ENCODE measurements around the gene NTHL1. TPM values are rescaled to one million over a fixed set of nuclear protein-coding genes. Genes with fewer than 3 reads are reported as not detected.
A peak's percentile ranks its signal among the peaks of the same experiment; 100 is the strongest.

Gene NTHL1
- total RNA-seq, 1 donor from 2014 or later = 50.7 TPM

DNA sequence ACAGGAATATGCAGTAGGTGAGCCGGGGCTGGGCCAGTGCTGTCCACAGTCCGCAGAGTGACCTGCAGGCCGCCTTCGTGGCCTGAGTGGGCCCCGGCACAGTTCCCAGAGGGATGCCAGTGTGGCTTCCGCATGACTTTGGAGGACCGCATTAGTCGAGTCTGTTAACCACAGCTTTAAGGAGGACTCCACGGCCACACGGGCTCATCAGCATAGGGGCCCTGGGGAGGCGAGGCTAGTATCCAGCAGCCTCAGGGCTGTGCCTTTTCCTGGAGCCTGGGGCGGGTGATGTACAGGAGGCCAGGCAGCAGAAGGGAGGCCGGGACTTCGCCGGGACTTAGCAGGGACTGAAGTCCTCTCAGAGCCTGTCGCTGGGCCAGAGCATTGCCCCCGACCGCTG is 13.4 kb upstream of the NTHL1 start:
- no peak for DNase-seq (ENCODE audit: low read depth, low spot score)
- no peak overlapping the region for H3K4me3 Mint-ChIP-seq
- no peak overlapping the region for H3K27ac Mint-ChIP-seq (ENCODE audit: unreplicated experiment)
- no peaks in the 10 kb centered on the region for H3K27me3 Mint-ChIP-seq (ENCODE audit: low read depth)
- H3K4me1 Mint-ChIP-seq = no peaks in the 10 kb centered on the region
- TF ChIP-seq, protein P1, sequence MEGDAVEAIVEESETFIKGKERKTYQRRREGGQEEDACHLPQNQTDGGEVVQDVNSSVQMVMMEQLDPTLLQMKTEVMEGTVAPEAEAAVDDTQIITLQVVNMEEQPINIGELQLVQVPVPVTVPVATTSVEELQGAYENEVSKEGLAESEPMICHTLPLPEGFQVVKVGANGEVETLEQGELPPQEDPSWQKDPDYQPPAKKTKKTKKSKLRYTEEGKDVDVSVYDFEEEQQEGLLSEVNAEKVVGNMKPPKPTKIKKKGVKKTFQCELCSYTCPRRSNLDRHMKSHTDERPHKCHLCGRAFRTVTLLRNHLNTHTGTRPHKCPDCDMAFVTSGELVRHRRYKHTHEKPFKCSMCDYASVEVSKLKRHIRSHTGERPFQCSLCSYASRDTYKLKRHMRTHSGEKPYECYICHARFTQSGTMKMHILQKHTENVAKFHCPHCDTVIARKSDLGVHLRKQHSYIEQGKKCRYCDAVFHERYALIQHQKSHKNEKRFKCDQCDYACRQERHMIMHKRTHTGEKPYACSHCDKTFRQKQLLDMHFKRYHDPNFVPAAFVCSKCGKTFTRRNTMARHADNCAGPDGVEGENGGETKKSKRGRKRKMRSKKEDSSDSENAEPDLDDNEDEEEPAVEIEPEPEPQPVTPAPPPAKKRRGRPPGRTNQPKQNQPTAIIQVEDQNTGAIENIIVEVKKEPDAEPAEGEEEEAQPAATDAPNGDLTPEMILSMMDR (conservative IDR thresholded peaks at IDR 0.05) = no peak
- H3K36me3 Mint-ChIP-seq (ENCODE audit: low read depth) = peaks cover 3% of the 10 kb centered on the region
- H3K9me3 Mint-ChIP-seq = no peaks in the 10 kb centered on the region

DNA sequence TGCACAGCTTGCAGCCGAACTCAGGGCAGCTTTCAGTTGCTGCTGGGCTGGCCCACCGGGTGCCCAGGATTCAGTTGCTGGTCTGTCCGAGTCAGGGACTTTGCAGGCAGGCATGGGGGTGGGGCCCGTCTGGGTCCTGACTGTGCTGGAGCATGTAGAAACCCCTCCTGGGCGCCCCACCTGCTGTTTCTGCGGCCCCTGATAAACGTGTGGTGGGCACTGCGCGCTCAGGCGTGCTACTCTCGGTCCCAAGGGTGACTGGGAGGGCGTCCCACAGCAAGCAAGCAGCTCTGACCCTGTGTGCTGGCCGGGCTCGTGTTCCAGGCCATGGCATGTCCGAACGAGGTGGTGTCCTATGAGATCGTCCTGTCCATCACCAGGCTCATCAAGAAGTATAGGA is 12.7 kb upstream of the NTHL1 start:
- no peaks in the 10 kb centered on the region for H3K27me3 Mint-ChIP-seq (ENCODE audit: low read depth)
- no peak for DNase-seq (ENCODE audit: low read depth, low spot score)
- H3K4me3 Mint-ChIP-seq = no peak overlapping the region
- H3K36me3 Mint-ChIP-seq (ENCODE audit: low read depth) = no peaks in the 10 kb centered on the region
- no peaks in the 10 kb centered on the region for H3K9me3 Mint-ChIP-seq
- TF ChIP-seq, protein P1 (conservative IDR thresholded peaks at IDR 0.05) = no peak
- H3K27ac Mint-ChIP-seq (ENCODE audit: unreplicated experiment) = no peak overlapping the region
- H3K4me1 Mint-ChIP-seq = no peaks in the 10 kb centered on the region

GRCh38 chr16:2058872-2059271 is 11.2 kb upstream of the NTHL1 start:
- TF ChIP-seq, protein P1 (conservative IDR thresholded peaks at IDR 0.05) = no peak
- Mint-ChIP-seq H3K36me3 (ENCODE audit: low read depth) (no peaks in the 10 kb centered on the region), H3K4me3 (no peak overlapping the region), H3K4me1 (no peaks in the 10 kb centered on the region), H3K27ac (ENCODE audit: unreplicated experiment) (no peak overlapping the region), H3K9me3 (no peaks in the 10 kb centered on the region), H3K27me3 (ENCODE audit: low read depth) (no peaks in the 10 kb centered on the region)
- DNase-seq (ENCODE audit: low read depth, low spot score) = no peak

GRCh38 chr16:2058420-2058819 is 10.8 kb upstream of the NTHL1 start:
- TF ChIP-seq, protein P1 (conservative IDR thresholded peaks at IDR 0.05) = no peak
- peak overlapping the region; percentile 50 for H3K27ac Mint-ChIP-seq (ENCODE audit: unreplicated experiment)
- no peaks in the 10 kb centered on the region for H3K4me1 Mint-ChIP-seq
- H3K27me3 Mint-ChIP-seq (ENCODE audit: low read depth) = no peaks in the 10 kb centered on the region
- H3K36me3 Mint-ChIP-seq (ENCODE audit: low read depth) = no peaks in the 10 kb centered on the region
- DNase-seq (ENCODE audit: low read depth, low spot score) = no peak
- H3K4me3 Mint-ChIP-seq = no peak overlapping the region
- no peaks in the 10 kb centered on the region for H3K9me3 Mint-ChIP-seq

DNA sequence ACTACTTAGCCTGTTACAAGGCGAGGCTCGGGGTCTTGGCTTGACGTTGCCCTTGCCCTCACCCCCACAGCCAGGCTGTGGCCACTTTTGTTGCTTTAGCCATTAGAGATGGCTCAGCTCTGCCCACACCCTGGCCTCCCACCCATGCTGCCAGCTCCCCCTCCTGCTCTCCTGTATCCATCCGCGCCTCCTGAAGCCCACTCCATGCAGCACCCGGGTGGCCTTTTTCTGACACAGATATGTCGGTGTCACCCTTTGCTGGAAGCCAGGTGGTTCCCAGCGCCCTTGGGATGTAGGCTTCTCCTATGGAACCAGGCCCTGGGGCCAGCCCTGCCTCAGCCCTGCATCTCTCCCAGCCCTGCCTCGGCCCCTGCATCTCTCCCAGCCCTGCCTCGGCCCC is 9.8 kb upstream of the NTHL1 start:
- TF ChIP-seq, protein P1 (conservative IDR thresholded peaks at IDR 0.05) = no peak
- Mint-ChIP-seq H3K9me3 (no peaks in the 10 kb centered on the region), H3K27me3 (ENCODE audit: low read depth) (no peaks in the 10 kb centered on the region), H3K4me1 (no peaks in the 10 kb centered on the region), H3K27ac (ENCODE audit: unreplicated experiment) (no peak overlapping the region), H3K36me3 (ENCODE audit: low read depth) (no peaks in the 10 kb centered on the region), H3K4me3 (no peak overlapping the region)
- DNase-seq (ENCODE audit: low read depth, low spot score) = no peak

Measured in neural crest cell (in vitro differentiated cells).